ENCODE results near the gene KSR2. TPM values are rescaled to one million over a fixed set of nuclear protein-coding genes. Genes with fewer than 3 reads are reported as not detected.
"Not testable (repeated sequence)": the region's sequence is repeated elsewhere in the genome, so short reads cannot be mapped to it uniquely, and the experiment has no call there.

The KSR2 gene
- total RNA-seq, 1 donor from 2014 or later = not detected

DNA sequence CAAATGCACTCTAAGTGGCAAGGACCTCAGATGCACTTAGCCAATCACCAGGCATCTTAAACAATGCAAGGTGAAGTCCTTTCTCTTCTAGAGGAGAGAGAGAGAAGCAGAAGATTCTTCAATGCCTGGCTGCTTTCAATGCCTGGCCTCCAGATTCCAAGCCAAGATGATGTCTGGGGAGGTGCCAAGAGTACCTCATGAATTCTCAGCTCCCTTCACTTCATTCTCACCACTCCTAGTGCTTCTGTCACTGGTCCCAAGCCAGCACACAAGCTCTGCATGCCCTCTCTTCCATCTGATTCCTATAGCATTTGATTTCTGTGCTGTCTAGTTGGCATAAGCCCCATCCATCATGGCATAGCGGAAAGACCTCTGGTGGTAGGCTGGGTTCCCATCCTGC lies 225.0 kb downstream of the KSR2 start:
- Mint-ChIP-seq H3K4me3 (ENCODE audit: unreplicated experiment) (no peak overlapping the region), H3K27me3 (ENCODE audit: low read depth) (peaks cover 37% of the 10 kb centered on the region), H3K36me3 (ENCODE audit: low read depth) (peaks cover 2% of the 10 kb centered on the region), H3K27ac (ENCODE audit: unreplicated experiment) (no peak overlapping the region), H3K4me1 (ENCODE audit: low read depth) (no peaks in the 10 kb centered on the region), H3K9me3 (ENCODE audit: low read depth) (peaks cover 16% of the 10 kb centered on the region)
- no peak for DNase-seq (ENCODE audit: low spot score)
- TF ChIP-seq, protein P1, sequence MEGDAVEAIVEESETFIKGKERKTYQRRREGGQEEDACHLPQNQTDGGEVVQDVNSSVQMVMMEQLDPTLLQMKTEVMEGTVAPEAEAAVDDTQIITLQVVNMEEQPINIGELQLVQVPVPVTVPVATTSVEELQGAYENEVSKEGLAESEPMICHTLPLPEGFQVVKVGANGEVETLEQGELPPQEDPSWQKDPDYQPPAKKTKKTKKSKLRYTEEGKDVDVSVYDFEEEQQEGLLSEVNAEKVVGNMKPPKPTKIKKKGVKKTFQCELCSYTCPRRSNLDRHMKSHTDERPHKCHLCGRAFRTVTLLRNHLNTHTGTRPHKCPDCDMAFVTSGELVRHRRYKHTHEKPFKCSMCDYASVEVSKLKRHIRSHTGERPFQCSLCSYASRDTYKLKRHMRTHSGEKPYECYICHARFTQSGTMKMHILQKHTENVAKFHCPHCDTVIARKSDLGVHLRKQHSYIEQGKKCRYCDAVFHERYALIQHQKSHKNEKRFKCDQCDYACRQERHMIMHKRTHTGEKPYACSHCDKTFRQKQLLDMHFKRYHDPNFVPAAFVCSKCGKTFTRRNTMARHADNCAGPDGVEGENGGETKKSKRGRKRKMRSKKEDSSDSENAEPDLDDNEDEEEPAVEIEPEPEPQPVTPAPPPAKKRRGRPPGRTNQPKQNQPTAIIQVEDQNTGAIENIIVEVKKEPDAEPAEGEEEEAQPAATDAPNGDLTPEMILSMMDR (IDR thresholded peaks at IDR 0.05) = no peak

DNA sequence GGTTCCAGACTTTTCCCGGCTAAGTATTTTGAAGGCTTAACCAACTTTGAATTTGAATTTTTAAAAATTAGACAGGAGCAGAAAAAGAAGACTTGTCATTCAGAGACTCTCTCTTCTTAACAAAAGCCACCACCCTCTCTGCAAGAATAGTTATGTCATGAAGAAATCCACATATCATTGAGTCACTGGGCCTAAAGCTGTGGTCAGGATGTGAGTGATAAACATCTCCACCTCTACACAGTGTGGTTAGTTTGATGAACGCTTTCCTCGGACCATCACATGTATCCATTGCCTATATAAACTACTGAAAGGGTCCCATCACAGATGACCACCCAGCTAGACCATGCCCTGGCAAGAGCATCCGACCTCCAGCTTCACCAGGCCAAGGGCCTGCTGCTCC lies 226.1 kb downstream of the KSR2 start:
- DNase-seq (ENCODE audit: low spot score) = no peak
- Mint-ChIP-seq H3K4me1 (ENCODE audit: low read depth) (no peaks in the 10 kb centered on the region), H3K4me3 (ENCODE audit: unreplicated experiment) (no peak overlapping the region), H3K27ac (ENCODE audit: unreplicated experiment) (no peak overlapping the region), H3K36me3 (ENCODE audit: low read depth) (peaks cover 2% of the 10 kb centered on the region), H3K9me3 (ENCODE audit: low read depth) (peaks cover 11% of the 10 kb centered on the region), H3K27me3 (ENCODE audit: low read depth) (peaks cover 34% of the 10 kb centered on the region)
- TF ChIP-seq, protein P1 (IDR thresholded peaks at IDR 0.05) = no peak

DNA sequence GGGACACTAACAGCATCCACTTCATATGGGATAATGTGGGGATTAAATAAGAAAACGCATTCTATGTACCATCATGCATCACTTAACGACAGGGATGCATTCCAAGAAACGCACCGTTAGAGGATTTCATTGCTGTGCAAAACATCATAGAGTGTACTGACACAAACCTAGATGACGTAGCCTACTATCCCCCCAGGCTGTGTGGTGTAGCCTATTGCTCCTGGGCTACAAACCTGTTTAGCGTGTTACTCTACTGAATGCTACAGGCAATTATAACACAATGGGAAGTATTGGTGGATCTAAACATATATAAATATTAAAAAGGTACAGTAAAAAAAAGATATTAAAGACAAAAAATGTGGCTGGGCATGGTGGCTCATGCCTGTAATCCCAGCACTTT lies 230.6 kb downstream of the KSR2 start:
- no peaks in the 10 kb centered on the region for H3K36me3 Mint-ChIP-seq (ENCODE audit: low read depth)
- DNase-seq (ENCODE audit: low spot score) = no peak
- H3K4me1 Mint-ChIP-seq (ENCODE audit: low read depth) = peaks cover 8% of the 10 kb centered on the region
- H3K27me3 Mint-ChIP-seq (ENCODE audit: low read depth) = peaks cover 13% of the 10 kb centered on the region
- TF ChIP-seq, protein P1 (IDR thresholded peaks at IDR 0.05) = no peak
- no peaks in the 10 kb centered on the region for H3K9me3 Mint-ChIP-seq (ENCODE audit: low read depth)
- no peak overlapping the region for H3K27ac Mint-ChIP-seq (ENCODE audit: unreplicated experiment)
- no peak overlapping the region for H3K4me3 Mint-ChIP-seq (ENCODE audit: unreplicated experiment)

DNA sequence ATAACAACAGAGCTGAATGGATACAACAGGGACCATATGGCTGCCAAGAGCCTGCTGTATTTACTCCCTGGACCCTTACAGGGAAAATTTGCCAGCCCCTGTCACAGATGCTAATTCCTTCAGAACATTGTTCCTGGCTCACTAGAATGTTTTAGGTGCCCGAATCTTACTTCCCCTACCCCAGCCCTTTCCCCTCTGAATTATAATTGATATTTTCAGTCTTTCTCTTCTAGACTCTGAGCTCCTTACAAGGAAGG lies 235.3 kb downstream of the KSR2 start:
- H3K9me3 Mint-ChIP-seq (ENCODE audit: low read depth) = no peaks in the 10 kb centered on the region
- H3K4me1 Mint-ChIP-seq (ENCODE audit: low read depth) = peaks cover 8% of the 10 kb centered on the region
- H3K36me3 Mint-ChIP-seq (ENCODE audit: low read depth) = no peaks in the 10 kb centered on the region
- no peak overlapping the region for H3K27ac Mint-ChIP-seq (ENCODE audit: unreplicated experiment)
- DNase-seq (ENCODE audit: low spot score) = no peak
- TF ChIP-seq, protein P1 (IDR thresholded peaks at IDR 0.05) = no peak
- H3K27me3 Mint-ChIP-seq (ENCODE audit: low read depth) = peaks cover 9% of the 10 kb centered on the region
- H3K4me3 Mint-ChIP-seq (ENCODE audit: unreplicated experiment) = no peak overlapping the region

DNA sequence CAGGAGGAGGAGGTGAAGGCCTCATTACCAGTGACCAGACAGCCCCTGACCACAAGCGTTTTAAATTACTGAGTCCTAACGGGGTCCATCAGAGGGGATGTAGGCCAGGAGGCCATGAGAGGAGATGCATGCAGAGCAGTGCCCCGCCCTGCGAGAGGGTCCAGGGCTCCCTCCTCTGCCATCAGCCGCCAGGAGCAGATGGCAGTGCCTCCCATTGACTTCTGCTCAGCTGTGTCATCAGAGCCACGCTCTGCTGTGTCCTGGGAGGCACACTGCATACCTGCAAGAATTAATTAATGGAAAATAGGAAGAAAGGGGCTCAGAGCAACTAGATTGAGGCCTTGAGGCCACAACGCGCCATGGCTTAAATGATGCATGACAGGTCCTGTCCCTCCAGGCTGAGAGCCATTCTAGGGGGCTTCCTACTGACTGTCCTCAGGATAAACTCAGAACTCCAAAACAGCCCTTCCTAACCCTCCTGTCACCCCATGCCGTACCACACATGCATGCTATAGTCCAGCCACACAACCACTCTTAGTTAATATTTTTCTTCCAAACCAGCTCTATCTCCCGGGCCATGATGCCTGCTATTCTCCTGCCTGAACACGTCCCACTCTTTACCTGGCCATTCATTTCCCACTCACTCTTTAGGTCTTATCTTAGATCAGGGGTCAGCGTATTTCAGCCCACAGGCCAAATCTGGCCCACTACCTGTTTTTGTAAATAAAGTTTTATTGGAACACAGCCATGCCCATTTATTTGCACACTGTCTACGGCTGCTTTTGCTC lies 235.8 kb downstream of the KSR2 start:
- DNase-seq (ENCODE audit: low spot score) = no peak
- H3K27ac Mint-ChIP-seq (ENCODE audit: unreplicated experiment) = no peak overlapping the region
- peaks cover 8% of the 10 kb centered on the region for H3K4me1 Mint-ChIP-seq (ENCODE audit: low read depth)
- TF ChIP-seq, protein P1 (IDR thresholded peaks at IDR 0.05) = no peak
- peaks cover 11% of the 10 kb centered on the region for H3K27me3 Mint-ChIP-seq (ENCODE audit: low read depth)
- H3K9me3 Mint-ChIP-seq (ENCODE audit: low read depth) = no peaks in the 10 kb centered on the region
- no peak overlapping the region for H3K4me3 Mint-ChIP-seq (ENCODE audit: unreplicated experiment)
- no peaks in the 10 kb centered on the region for H3K36me3 Mint-ChIP-seq (ENCODE audit: low read depth)

DNA sequence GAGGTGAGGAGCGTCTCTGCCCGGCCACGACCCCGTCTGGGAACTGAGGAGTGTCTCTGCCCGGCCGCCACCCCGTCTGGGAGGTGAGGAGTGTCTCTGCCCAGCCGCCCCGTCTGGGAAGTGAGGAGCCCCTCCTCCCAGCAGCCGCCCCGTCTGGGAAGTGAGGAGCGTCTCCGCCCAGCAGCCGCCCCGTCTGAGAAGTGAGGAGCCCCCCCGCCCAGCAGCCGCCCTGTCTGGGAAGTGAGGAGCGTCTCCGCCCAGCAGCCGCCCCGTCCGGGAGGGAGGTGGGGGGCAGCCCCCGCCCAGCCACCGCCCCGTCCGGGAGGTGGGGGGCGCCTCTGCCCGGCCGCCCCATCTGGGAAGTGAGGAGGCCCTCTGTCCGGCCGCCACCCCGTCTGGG lies 237.7 kb downstream of the KSR2 start:
- DNase-seq (ENCODE audit: low spot score); H3K27ac Mint-ChIP-seq (ENCODE audit: unreplicated experiment); H3K36me3 Mint-ChIP-seq (ENCODE audit: low read depth); H3K4me1 Mint-ChIP-seq (ENCODE audit: low read depth); H3K4me3 Mint-ChIP-seq (ENCODE audit: unreplicated experiment); H3K9me3 Mint-ChIP-seq (ENCODE audit: low read depth): not testable (repeated sequence)
- peaks cover 27% of the 10 kb centered on the region for H3K27me3 Mint-ChIP-seq (ENCODE audit: low read depth)
